OCI-LY3 (cell line): ENCODE results near the gene EMC1.

Source experiments
- EZH2phosphoT487 ChIP-seq: fragments of 200-600 bp; shearing (Covaris generic); IDR thresholded peaks from 2 replicates; pipeline ENCODE4 v1.6.1; 2018; ENCODE audit warnings: antibody characterized with exemption, mixed run types, low read depth
- TF ChIP-seq, protein P1 (sequence below): fragments of 200-600, 300-600 bp; sonication (generic); IDR thresholded peaks from 2 replicates; pipeline ENCODE4 v1.5.1; 2014; ENCODE audit warnings: antibody characterized with exemption, low read length, low read depth

DNA sequence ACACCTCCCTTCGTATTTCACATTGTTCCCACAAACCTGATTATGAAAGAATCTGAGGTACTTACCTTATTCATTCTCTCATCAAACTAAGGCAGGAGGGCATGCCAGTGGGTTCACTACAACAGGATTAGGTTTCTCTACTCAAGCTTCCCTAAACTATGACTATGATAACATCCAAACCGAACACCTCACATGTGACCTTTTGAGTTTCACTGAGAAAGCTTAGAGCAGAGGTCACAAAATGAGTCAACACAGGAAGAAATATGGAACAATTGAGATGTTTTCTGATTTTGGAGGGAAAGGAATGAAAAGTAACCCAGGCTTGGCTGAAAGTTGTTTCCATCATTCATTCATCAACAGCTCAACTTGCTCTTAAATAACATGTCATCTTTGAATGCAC lies 65.3 kb downstream of the EMC1 start:
- TF ChIP-seq, protein P1, sequence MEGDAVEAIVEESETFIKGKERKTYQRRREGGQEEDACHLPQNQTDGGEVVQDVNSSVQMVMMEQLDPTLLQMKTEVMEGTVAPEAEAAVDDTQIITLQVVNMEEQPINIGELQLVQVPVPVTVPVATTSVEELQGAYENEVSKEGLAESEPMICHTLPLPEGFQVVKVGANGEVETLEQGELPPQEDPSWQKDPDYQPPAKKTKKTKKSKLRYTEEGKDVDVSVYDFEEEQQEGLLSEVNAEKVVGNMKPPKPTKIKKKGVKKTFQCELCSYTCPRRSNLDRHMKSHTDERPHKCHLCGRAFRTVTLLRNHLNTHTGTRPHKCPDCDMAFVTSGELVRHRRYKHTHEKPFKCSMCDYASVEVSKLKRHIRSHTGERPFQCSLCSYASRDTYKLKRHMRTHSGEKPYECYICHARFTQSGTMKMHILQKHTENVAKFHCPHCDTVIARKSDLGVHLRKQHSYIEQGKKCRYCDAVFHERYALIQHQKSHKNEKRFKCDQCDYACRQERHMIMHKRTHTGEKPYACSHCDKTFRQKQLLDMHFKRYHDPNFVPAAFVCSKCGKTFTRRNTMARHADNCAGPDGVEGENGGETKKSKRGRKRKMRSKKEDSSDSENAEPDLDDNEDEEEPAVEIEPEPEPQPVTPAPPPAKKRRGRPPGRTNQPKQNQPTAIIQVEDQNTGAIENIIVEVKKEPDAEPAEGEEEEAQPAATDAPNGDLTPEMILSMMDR, result no peak
- TF ChIP-seq EZH2phosphoT487, result no peak
